AG09309 (cell line): ENCODE measurements around the gene MTHFD1L.

Experiments used
- DNase-seq: peaks from one replicate; pipeline ENCODE4 v3.0.0-alpha.2; 2010; ENCODE audit warnings: low read depth
- H3K4me3 ChIP-seq: 2 replicates; pipeline ENCODE4 v1.5.1; 2011; ENCODE audit warnings: mild to moderate bottlenecking, low read depth, low read length, moderate library complexity; ENCODE audit not compliant: control insufficient read depth
- CTCF ChIP-seq: IDR thresholded peaks from 2 replicates; pipeline ENCODE4 v1.5.1; 2011; ENCODE audit warnings: mild to moderate bottlenecking, low read depth, low read length, inconsistent platforms; ENCODE audit not compliant: insufficient read depth, control insufficient read depth; ENCODE audit errors: missing control alignments

MTHFD1L gene

GRCh38 chr6:151098166-151098565 lies 232.7 kb downstream of the MTHFD1L start:
- no peak for DNase-seq
- no peak for TF ChIP-seq CTCF

GRCh38 chr6:151100326-151100725 lies 234.8 kb downstream of the MTHFD1L start:
- no peak for TF ChIP-seq CTCF
- no peak for DNase-seq
- H3K4me3 ChIP-seq = no peak overlapping the region

More at GRCh38 chr6:151098166-151098565, 232.7 kb downstream of the MTHFD1L start:
- no peak overlapping the region for H3K4me3 ChIP-seq

- no peak for DNase-seq
- no peak overlapping the region for H3K4me3 ChIP-seq
- TF ChIP-seq CTCF = no peak
Observed at GRCh38 chr6:151101161-151101815, 235.8 kb downstream of the MTHFD1L start.

- TF ChIP-seq CTCF = no peak
- no peak for DNase-seq
- H3K4me3 ChIP-seq = no peak overlapping the region
Observed at GRCh38 chr6:151101816-151102694, 236.6 kb downstream of the MTHFD1L start.

GRCh38 chr6:151103266-151103665 lies 237.8 kb downstream of the MTHFD1L start:
- no peak for DNase-seq
- no peak overlapping the region for H3K4me3 ChIP-seq
- no peak for TF ChIP-seq CTCF

GRCh38 chr6:151107897-151108427 lies 242.5 kb downstream of the MTHFD1L start:
- no peak for DNase-seq
- no peak for TF ChIP-seq CTCF
- no peak overlapping the region for H3K4me3 ChIP-seq
